ENCODE results near the gene POTEE.
"Not testable (repeated sequence)": the region's sequence is repeated elsewhere in the genome, so short reads cannot be mapped to it uniquely, and the experiment has no call there.

DNA sequence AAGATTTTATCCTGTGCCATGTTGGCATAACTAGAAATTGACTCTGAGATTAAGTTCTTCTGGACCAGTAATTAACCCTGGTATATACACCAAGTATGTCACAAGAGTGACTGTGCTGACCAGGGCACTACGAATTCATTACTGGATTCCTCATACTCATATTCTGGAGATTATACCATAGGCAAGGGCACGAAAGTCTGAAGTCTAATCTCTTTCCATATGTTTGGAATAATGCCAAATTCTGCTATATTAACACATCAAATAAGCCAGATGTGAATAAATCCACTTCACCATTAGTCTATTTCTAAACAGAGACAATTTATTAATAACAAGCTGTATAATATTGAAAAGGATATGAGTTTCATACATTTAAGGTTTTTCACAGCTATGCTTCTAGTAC, 13.2 kb upstream of the POTEE start:
- not testable (repeated sequence) for TF ChIP-seq NFRKB (IDR thresholded peaks at IDR 0.05); SUZ12 (IDR thresholded peaks at IDR 0.05); TARDBP (IDR thresholded peaks at IDR 0.05); FOXK2 (IDR thresholded peaks at IDR 0.05); FOXM1 (IDR thresholded peaks at IDR 0.05; ENCODE audit: borderline replicate concordance); BHLHE40 (IDR thresholded peaks at IDR 0.05; ENCODE audit: borderline replicate concordance); ELF4 (IDR thresholded peaks at IDR 0.05); FOXA1 (IDR thresholded peaks at IDR 0.05); SP1 (IDR thresholded peaks at IDR 0.05); ZNF384 (IDR thresholded peaks at IDR 0.05)
